HEK293T (cell line): ENCODE results near the gene ARHGAP45.
A peak's percentile ranks its signal among the peaks of the same experiment; 100 is the strongest.

Experiments used
- CTCF ChIA-PET: fragments of 350-600 bp; formaldehyde crosslinking; extraction: SDS; loops from one replicate; lab custom pipeline; 2021; ENCODE audit warnings: antibody characterized with exemption, inconsistent platforms; lab: Yijun Ruan, JAX
- POLR2A ChIA-PET: fragments of 350-600 bp; formaldehyde crosslinking; extraction: SDS; loops from one replicate; lab custom pipeline; 2020; ENCODE audit warnings: antibody characterized with exemption, inconsistent platforms; lab: Yijun Ruan, JAX
- DNase-seq: peaks from one replicate; pipeline ENCODE4 v3.0.0; 2012; ENCODE audit warnings: mixed read lengths; ENCODE audit errors: extremely low spot score
- ARNT ChIP-seq: fragments of 450-650 bp; IDR thresholded peaks from 2 replicates; pipeline ENCODE4 v1.6.1; 2017; ENCODE audit warnings: mild to moderate bottlenecking
- BHLHE40 ChIP-seq: fragments of 450-650 bp; IDR thresholded peaks from 2 replicates; pipeline ENCODE4 v1.6.1; 2016; ENCODE audit warnings: mild to moderate bottlenecking, moderate library complexity, borderline replicate concordance
- CTBP1 ChIP-seq: fragments of 450-650 bp; IDR thresholded peaks from 2 replicates; pipeline ENCODE4 v1.6.1; 2016; ENCODE audit warnings: borderline replicate concordance
- ELF4 ChIP-seq: fragments of 450-650 bp; IDR thresholded peaks from 2 replicates; pipeline ENCODE4 v1.6.1; 2017; ENCODE audit warnings: antibody characterized with exemption
- FOXA1 ChIP-seq: fragments of 450-650 bp; IDR thresholded peaks from 2 replicates; pipeline ENCODE4 v1.6.1; 2016; ENCODE audit warnings: mild to moderate bottlenecking
- FOXK2 ChIP-seq: fragments of 450-650 bp; IDR thresholded peaks from 2 replicates; pipeline ENCODE4 v1.6.1; 2016; ENCODE audit warnings: mild to moderate bottlenecking
- HDGF ChIP-seq: fragments of 450-650 bp; IDR thresholded peaks from 2 replicates; pipeline ENCODE4 v1.6.1; 2017; ENCODE audit warnings: antibody characterized with exemption, borderline replicate concordance
- L3MBTL2 ChIP-seq: fragments of 450-650 bp; conservative IDR thresholded peaks from 2 replicates; pipeline ENCODE4 v1.6.1; 2016; ENCODE audit warnings: mild to moderate bottlenecking
- LEF1 ChIP-seq: fragments of 450-650 bp; IDR thresholded peaks from 2 replicates; pipeline ENCODE4 v1.6.1; 2017; ENCODE audit warnings: mild to moderate bottlenecking, borderline replicate concordance
- NFRKB ChIP-seq: fragments of 450-650 bp; IDR thresholded peaks from 2 replicates; pipeline ENCODE4 v1.6.1; 2016; ENCODE audit warnings: mild to moderate bottlenecking, moderate library complexity
- SP1 ChIP-seq: fragments of 450-650 bp; IDR thresholded peaks from 2 replicates; pipeline ENCODE4 v1.6.1; 2017
- SUZ12 ChIP-seq: fragments of 450-650 bp; IDR thresholded peaks from 2 replicates; pipeline ENCODE4 v1.6.1; 2016; ENCODE audit warnings: mild to moderate bottlenecking
- TARDBP ChIP-seq: fragments of 450-650 bp; IDR thresholded peaks from 2 replicates; pipeline ENCODE4 v1.6.1; 2016
- TF ChIP-seq, protein P1 (sequence below): fragments of 450-650 bp; IDR thresholded peaks from 2 replicates; pipeline ENCODE4 v1.6.1; 2016

Gene ARHGAP45

DNA sequence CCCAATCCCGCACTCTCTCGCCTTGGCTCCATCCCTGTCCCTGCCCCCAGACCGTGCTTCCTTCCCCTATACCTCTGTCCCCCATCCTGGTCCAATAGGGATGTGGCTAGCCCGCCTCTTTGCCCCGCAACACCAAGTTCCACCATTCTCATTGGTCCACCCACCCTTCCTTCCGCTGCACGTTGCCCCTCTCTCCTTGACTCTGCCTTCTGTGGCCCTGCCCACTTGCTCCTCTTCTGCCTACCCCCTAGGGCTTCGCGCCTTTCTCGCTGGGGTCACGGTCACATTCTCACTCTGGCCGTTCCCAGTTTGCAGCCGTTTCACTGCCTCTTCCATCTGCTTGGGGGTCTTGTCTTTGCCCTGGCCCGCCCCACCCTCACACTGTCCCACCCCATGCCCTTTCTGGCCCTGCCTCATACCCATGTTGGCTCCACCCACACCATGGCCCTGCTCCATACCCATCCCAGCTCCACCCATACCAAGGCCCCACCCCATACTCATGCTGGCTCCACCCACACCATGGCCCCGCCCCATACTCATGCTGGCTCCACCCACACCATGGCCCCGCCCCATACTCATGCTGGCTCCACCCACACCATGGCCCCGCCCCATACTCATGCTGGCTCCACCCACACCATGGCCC, 4.5 kb upstream of the ARHGAP45 start:
- POLR2A ChIA-PET, result no interaction called here
- TF ChIP-seq, protein P1, sequence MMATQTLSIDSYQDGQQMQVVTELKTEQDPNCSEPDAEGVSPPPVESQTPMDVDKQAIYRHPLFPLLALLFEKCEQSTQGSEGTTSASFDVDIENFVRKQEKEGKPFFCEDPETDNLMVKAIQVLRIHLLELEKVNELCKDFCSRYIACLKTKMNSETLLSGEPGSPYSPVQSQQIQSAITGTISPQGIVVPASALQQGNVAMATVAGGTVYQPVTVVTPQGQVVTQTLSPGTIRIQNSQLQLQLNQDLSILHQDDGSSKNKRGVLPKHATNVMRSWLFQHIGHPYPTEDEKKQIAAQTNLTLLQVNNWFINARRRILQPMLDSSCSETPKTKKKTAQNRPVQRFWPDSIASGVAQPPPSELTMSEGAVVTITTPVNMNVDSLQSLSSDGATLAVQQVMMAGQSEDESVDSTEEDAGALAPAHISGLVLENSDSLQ, result peak; percentile 84
- no peak for TF ChIP-seq ARNT
- no peak for TF ChIP-seq HDGF
- CTCF ChIA-PET, result no interaction called here
- DNase-seq, result peak; percentile 74

DNA sequence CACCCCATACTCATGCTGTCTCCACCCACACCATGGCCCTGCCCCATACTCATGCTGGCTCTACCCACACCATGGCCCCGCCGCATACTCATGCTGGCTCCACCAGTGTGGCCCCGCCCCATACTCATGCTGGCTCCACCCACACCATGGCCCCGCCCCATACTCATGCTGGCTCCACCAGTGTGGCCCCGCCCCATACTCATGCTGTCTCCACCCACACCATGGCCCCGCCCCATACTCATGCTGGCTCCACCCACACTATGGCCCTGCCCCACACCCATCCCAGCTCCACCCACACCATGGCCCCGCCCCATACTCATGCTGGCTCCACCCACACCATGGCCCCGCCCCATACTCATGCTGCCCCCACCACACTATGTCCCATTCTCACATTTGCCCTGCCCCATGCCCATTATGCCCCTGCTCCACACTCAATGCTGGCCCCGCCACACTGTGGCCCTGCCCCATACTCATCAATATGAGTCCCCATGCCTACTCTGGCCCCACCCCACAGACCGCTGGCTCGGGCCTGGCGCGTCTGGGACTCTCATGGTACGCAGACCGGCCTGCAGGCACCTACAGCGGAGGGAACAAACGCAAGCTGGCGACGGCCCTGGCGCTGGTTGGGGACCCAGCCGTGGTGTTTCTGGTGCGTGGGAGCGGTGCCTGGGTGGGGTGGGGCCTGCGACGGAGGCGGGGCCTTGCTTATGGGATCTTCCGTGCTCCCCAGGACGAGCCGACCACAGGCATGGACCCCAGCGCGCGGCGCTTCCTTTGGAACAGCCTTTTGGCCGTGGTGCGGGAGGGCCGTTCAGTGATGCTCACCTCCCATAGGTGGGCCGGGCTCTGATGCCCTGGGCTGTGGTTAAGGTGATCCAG, 3.7 kb upstream of the ARHGAP45 start:
- CTCF ChIA-PET, result no interaction called here

DNA sequence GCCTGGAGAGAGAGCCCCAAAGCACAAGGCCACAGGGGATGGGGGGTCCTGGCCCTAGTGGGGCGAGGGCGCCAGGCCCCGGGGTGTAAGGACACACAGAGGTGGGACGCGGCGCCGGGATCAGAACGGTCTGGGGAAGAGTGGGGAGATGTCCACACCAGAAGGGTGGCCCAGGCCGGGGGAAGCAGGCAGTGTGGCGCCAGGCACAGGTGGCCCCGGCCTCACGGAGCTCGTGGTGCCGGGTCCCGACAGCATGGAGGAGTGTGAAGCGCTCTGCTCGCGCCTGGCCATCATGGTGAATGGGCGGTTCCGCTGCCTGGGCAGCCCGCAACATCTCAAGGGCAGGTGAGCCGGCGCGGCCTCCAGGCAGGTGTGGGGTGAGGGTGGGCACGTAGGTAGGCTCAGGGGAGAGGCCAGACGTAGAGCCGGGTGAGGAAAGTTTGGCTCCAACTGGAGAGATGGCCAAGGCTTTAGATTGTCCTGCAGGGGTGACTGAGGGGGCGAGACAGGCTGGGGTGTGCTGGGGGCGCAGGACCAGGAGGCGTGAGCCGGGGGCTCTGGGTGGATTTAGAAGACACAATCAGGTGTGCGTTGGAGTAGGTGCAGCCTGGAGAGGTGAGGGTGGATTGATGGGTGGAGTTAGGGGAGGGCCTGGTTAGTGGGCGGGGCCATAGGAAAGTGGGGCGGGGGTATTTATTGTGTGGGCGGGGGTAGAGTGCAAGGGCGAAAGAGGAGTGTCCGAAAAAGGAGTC, 2.9 kb upstream of the ARHGAP45 start:
- DNase-seq, result no peak
- ChIA-PET CTCF (interaction anchor here (0.6 to 1.0 kb wide), 3 partner anchors 12 to 1098 kb away, joined by 3 to 5 read pairs (median 3); partner anchors contain the start of gene GPX4), POLR2A (interaction anchor here (1.1 to 2.1 kb wide), 2 partner anchors 43 to 205 kb away, joined by 4 read pairs; partner anchors contain the start of gene RNU6-2)
- TF ChIP-seq ELF4, result no peak
- TF ChIP-seq SP1, result no peak
- TF ChIP-seq ARNT, result no peak
- TF ChIP-seq HDGF, result no peak
- no peak for TF ChIP-seq CTBP1
- TF ChIP-seq LEF1, result no peak

More for the DNA sequence above, 3.7 kb upstream of the ARHGAP45 start:
- POLR2A ChIA-PET, result interaction anchor here (2.1 kb wide), 1 partner anchor 206 kb away, joined by 4 read pairs; no protein-coding TSS in a partner anchor
- no peak for TF ChIP-seq CTBP1
- no peak for TF ChIP-seq NFRKB
- TF ChIP-seq SP1, result 0 out of 2 replicates have a peak, but pooled peaks have one; percentile 25
- TF ChIP-seq, protein P1, result no peak
- TF ChIP-seq HDGF, result no peak
- peak; percentile 75 for DNase-seq

DNA sequence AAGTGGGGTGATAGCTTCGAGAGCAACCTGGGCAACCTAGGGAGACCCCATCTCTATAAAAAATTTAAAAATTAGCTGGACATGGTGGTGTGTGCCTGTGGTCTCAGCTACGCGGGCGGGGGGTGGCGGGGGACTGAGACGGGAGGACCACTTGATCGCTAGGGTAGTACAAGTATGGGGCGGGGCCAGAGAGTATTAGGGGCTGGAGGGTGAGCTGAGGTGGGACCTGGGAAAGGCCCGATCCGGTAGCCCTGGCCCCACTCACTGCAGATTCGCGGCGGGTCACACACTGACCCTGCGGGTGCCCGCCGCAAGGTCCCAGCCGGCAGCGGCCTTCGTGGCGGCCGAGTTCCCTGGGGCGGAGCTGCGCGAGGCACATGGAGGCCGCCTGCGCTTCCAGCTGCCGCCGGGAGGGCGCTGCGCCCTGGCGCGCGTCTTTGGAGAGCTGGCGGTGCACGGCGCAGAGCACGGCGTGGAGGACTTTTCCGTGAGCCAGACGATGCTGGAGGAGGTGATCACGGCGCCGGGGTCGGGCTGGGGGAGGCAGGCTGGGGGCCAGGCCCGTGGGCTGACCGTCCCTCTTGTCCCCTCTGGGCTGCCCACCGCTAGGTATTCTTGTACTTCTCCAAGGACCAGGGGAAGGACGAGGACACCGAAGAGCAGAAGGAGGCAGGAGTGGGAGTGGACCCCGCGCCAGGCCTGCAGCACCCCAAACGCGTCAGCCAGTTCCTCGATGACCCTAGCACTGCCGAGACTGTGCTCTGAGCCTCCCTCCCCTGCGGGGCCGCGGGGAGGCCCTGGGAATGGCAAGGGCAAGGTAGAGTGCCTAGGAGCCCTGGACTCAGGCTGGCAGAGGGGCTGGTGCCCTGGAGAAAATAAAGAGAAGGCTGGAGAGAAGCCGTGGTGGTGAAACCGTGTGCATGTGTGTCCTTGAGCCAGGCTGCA, 2.0 kb upstream of the ARHGAP45 start:
- ChIA-PET CTCF (interaction anchor here (0.6 to 1.0 kb wide), 3 partner anchors 11 to 1097 kb away, joined by 3 to 5 read pairs (median 3); partner anchors contain the start of gene GPX4), POLR2A (interaction anchor here (1.1 to 2.1 kb wide), 3 partner anchors 25 to 204 kb away, joined by 3 to 4 read pairs (median 4); partner anchors contain the start of genes ABCA7 and RNU6-2)
- TF ChIP-seq L3MBTL2, result peak; percentile 69
- no peak for TF ChIP-seq CTBP1
- TF ChIP-seq LEF1, result 0 out of 2 replicates have a peak, but pooled peaks have one; percentile 44
- DNase-seq, result no peak

DNA sequence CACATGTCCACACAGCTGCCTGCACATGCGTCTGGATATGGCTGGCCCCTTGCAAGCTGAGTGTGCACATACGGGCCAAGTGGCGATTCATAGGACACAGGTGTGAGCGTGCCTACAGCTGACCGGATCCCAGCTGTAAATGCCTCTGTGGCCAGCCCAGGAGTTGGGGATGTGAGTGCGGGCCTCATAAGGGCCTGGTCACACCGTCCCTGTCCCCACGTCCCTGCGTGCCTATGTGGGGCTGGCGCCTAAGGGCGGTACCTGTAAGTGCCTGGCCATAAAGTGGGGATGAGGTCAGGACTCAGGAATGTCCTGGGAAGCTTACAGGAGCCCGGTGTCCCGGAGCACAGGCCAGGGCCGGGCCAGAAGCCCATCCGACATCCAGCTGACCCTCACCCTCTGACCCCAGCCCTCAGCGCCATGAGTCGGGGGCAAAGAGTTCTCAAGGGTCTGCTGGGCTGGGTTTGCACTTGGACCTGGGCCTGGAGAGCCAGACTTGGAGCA, 1.3 kb upstream of the ARHGAP45 start:
- ChIA-PET POLR2A (interaction anchor here (1.1 to 2.1 kb wide), 3 partner anchors 26 to 203 kb away, joined by 3 to 4 read pairs (median 4); partner anchors contain the start of genes ABCA7 and RNU6-2), CTCF (no interaction called here)
- TF ChIP-seq TARDBP, result no peak
- TF ChIP-seq L3MBTL2, result no peak
- no peak for TF ChIP-seq LEF1
- no peak for TF ChIP-seq FOXK2
- TF ChIP-seq SUZ12, result no peak
- TF ChIP-seq BHLHE40, result no peak
- no peak for TF ChIP-seq HDGF
- no peak for TF ChIP-seq SP1
- no peak for TF ChIP-seq FOXA1
- TF ChIP-seq CTBP1, result no peak
- no peak for DNase-seq
